ENCODE data around the gene IL1RAPL2. TPM values are rescaled to one million over a fixed set of nuclear protein-coding genes. Genes with fewer than 3 reads are reported as not detected.

The IL1RAPL2 gene
- total RNA-seq, 1 experiment from 2014 or later, result not detected

GRCh38 chrX:105552395-105552794 is 986.4 kb downstream of the IL1RAPL2 start:
- CTCF ChIA-PET, result no interaction called here
- BruUV-seq (replicated peaks), result no TSS peak
- Histone ChIP-seq H3K27me3 (ENCODE audit: control insufficient read depth, insufficient read depth, low read length) (no peaks in the 10 kb centered on the region; the same call in 1 of the 2 replicates), H3K9me3 (ENCODE audit: control insufficient read depth, insufficient read depth, low read depth, low read length) (no peaks in the 10 kb centered on the region), H3K27ac (ENCODE audit: low read length) (no peak overlapping the region), H3K4me1 (ENCODE audit: control insufficient read depth, insufficient read depth, low read length) (no peaks in the 10 kb centered on the region), H3K4me3 (ENCODE audit: low read depth in 2 of 2, low read length in 2 of 2) (no peak overlapping the region), H3K36me3 (ENCODE audit: control insufficient read depth, insufficient read depth, low read length) (no peaks in the 10 kb centered on the region)
- POLR2A ChIA-PET, result no interaction called here
- no peak for ATAC-seq
- in situ Hi-C loops (cut with HindIII; ENCODE audit: low pct_unique_long_range_greater_than_20kb, low sequenced_read_pairs) (no loop called here), intact Hi-C loops (cut with micrococcal nuclease; ENCODE audit: unreplicated experiment) (no loop called here)
- TF ChIP-seq POLR2AphosphoS5 (IDR thresholded peaks at IDR 0.05; ENCODE audit: low read depth, low read length) (no peak), SIN3A (IDR thresholded peaks at IDR 0.05; ENCODE audit: borderline replicate concordance, insufficient read depth, low read depth, low read length) (no peak), TCF7L2 (IDR thresholded peaks at IDR 0.05; ENCODE audit: low read depth, low read length) (no peak), CTCF (IDR thresholded peaks at IDR 0.05) (no peak)
- TF ChIP-seq, protein P1, sequence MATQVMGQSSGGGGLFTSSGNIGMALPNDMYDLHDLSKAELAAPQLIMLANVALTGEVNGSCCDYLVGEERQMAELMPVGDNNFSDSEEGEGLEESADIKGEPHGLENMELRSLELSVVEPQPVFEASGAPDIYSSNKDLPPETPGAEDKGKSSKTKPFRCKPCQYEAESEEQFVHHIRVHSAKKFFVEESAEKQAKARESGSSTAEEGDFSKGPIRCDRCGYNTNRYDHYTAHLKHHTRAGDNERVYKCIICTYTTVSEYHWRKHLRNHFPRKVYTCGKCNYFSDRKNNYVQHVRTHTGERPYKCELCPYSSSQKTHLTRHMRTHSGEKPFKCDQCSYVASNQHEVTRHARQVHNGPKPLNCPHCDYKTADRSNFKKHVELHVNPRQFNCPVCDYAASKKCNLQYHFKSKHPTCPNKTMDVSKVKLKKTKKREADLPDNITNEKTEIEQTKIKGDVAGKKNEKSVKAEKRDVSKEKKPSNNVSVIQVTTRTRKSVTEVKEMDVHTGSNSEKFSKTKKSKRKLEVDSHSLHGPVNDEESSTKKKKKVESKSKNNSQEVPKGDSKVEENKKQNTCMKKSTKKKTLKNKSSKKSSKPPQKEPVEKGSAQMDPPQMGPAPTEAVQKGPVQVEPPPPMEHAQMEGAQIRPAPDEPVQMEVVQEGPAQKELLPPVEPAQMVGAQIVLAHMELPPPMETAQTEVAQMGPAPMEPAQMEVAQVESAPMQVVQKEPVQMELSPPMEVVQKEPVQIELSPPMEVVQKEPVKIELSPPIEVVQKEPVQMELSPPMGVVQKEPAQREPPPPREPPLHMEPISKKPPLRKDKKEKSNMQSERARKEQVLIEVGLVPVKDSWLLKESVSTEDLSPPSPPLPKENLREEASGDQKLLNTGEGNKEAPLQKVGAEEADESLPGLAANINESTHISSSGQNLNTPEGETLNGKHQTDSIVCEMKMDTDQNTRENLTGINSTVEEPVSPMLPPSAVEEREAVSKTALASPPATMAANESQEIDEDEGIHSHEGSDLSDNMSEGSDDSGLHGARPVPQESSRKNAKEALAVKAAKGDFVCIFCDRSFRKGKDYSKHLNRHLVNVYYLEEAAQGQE (IDR thresholded peaks at IDR 0.05; ENCODE audit: insufficient read depth in 1 of 2, low read depth in 2 of 2, low read length in 1 of 2), result no peak
- no peak for DNase-seq (ENCODE audit: low read depth, low spot score)

- Histone ChIP-seq H3K27me3 (ENCODE audit: control insufficient read depth, insufficient read depth, low read length) (no peaks in the 10 kb centered on the region; the same call in 1 of the 2 replicates), H3K4me3 (ENCODE audit: low read depth in 2 of 2, low read length in 2 of 2) (no peak overlapping the region), H3K4me1 (ENCODE audit: control insufficient read depth, insufficient read depth, low read length) (no peaks in the 10 kb centered on the region), H3K9me3 (ENCODE audit: control insufficient read depth, insufficient read depth, low read depth, low read length) (no peaks in the 10 kb centered on the region), H3K27ac (ENCODE audit: low read length) (no peak overlapping the region), H3K36me3 (ENCODE audit: control insufficient read depth, insufficient read depth, low read length) (no peaks in the 10 kb centered on the region)
- intact Hi-C loops (cut with micrococcal nuclease; ENCODE audit: unreplicated experiment) (no loop called here), in situ Hi-C loops (cut with HindIII; ENCODE audit: low pct_unique_long_range_greater_than_20kb, low sequenced_read_pairs) (no loop called here)
- no TSS peak for BruUV-seq (replicated peaks)
- no peak for ATAC-seq
- DNase-seq (ENCODE audit: low read depth, low spot score), result no peak
- CTCF ChIA-PET, result no interaction called here
- POLR2A ChIA-PET, result no interaction called here
- TF ChIP-seq TCF7L2 (IDR thresholded peaks at IDR 0.05; ENCODE audit: low read depth, low read length) (no peak), SIN3A (IDR thresholded peaks at IDR 0.05; ENCODE audit: borderline replicate concordance, insufficient read depth, low read depth, low read length) (no peak)
- TF ChIP-seq, protein P1 (IDR thresholded peaks at IDR 0.05; ENCODE audit: insufficient read depth in 1 of 2, low read depth in 2 of 2, low read length in 1 of 2), result no peak
Observed at GRCh38 chrX:105553118-105553517, 987.1 kb downstream of the IL1RAPL2 start.
